Cardiac atrium fibroblast (primary cell): ENCODE data around the gene UBE2L3. TPM values are rescaled to one million over a fixed set of nuclear protein-coding genes. Genes with fewer than 3 reads are reported as not detected.

Source experiments
- total RNA-seq: library from RNA; depleted of rRNA; stranded (reverse); fragments of >200 nt; gene quantifications from 2 replicates; pipeline ENCODE4 v1.2.3, GENCODE V29; 2015

The UBE2L3 gene
- total RNA-seq: 44.6 and 48.6 TPM in 2 replicates

DNA sequence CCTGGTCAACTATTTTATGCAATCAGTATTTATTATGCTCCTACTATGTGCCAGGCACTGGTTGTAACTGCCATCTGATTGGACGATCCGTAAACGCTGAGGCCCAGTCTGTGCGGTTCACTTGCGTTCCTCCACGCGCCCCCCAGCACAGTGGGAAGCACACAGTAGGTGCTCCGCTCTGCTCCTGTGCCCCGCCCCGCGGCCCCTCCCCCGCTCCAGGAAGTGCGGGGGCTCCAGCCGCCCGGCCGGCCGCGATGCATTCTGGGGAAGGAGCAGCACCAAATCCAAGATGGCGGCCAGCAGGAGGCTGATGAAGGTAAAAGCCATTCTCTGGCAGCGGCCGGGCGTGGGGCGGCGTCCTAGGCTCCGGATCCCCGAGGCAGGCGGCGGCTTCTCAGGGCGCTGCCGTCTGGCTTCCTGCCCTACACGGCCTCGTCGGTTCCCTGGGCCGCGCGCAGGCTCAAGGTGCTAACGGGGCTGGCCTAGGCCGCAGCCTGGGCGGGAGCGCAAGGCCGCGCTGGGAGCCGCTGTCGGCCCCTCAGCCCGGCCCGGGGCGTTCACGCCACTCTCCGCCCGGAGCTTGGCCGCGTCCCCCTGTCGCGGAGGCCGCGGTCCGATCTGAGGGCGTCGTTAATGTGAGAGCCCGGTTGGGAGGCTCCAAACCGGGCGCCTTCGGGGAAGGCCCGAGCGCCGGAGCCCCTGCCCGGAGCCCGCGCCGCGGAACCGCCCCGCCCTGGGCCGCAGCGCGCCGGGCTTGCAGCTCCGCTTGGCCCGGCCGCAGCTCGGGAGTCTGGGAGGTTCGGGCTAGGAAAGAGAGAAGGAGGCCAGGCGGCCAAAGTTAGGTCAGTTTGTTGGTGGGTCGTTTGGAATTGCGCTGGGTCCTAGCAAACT, at the start of gene UBE2L3:
TSS of gene UBE2L3 (plus strand) at position 259 of the 891 bp plus-strand sequence. CDS start at position 290, 31 bp downstream.

DNA sequence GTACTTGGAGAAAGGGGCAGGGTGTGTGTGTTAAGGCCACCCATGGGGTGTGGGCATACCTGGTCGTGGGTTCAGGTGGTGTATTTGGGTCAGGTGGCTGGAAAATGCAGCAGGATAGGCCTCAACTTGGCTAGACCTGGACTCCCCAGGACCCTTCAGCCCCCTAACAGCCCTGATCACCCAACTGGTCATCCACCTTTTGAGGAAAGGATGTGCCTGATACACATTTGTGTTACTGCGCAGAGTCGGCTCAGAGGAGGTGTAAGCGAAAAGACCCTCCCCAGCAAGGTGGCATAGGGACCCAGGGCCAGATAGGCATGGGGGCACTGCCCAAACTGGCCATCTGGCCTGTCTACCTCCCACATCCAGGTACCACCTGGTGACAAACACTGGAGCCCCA, 16.2 kb upstream of the UBE2L3 start, which contains the start of gene RIMBP3C:
TSS of gene RIMBP3C (minus strand) at position 101 of the 400 bp plus-strand sequence. CDS start 485 bp downstream, outside the sequence.

DNA sequence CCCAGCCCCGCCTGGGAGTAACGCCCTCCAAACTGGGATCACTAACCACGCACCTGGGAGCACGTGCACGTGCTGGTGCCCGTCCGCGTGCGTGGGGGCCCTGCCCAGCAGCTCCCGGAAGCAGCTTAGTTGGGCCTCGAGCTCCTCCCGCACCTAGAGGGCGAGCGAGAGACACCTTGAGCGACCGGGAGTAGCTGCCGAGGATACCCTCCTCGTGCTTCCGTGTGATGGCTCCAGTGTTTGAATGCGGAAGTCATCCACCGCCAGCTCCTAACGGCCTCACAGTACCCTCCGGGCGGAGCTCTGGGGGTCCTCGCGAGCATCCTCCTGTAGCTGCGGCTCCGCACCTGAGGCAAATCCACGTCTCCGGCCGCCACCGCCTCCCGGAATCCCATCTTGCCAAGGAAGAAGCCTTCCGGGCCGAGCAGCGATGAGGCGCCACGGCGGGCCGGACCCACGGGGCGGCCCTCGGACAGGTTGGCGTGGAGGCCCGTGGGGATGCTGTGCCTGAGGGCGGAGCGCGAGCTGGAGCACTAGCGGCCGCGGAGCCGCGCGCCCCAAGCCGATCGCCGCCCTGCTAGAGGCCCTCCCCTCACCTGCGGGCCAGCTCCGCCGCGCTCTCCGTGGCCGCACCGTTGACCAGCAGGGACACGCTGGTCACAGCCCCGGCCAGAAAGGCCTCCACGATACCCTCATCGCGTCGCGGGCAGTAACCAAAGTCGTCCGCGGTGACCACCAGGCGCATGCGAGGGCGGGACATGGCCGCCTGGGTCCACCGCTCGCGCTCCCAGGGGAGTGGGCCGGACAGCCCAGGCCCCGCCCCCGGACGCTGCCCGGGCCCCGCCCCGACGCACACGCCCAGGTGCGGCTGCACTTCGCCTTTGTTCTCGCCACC, 62.0 kb downstream of the UBE2L3 start, which contains the start of gene YDJC:
TSS of gene YDJC (minus strand) at position 768 of the 895 bp plus-strand sequence. CDS start at position 760, 8 bp downstream.

DNA sequence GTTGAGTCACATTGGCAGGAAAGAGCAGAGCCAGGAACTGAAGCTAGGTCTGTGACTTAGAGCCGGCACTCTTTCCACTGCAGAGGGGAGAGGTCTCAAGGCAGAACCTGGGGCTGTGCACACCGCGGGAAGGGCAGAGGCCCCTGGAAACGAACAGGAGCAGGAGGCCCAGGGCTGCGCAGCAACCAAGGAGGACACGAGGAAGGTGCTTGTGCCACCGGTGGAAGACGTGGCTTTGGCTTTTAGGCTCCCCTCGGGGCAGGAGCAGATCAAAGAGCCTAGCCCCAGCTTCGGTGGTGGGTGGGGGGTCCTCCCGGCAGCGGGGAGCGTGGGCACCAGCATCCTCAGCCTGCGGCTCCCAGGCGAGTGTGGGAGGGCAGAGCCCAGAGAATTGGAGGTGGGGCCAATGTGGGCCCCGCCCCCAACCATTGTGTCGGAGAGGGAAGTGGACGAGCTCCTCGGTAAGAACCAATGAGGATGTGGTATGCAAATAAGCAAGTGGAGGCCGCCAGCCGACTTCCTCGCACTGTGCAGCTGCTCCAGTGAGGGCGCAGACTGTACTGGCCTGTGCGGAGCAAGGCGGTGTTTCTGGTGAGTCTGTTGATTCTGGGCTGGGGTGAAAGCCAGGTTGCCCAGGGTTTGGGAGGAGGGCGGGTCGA, 64.9 kb downstream of the UBE2L3 start, which contains the start of gene CCDC116:
TSS of gene CCDC116 (plus strand) at position 524 of the 659 bp plus-strand sequence. CDS start 422 bp downstream, outside the sequence.

GRCh38 chr22:21641789-21642583, 74.5 kb downstream of the UBE2L3 start, which contains the start of gene SDF2L1:
Gene SDF2L1 (plus strand): TSS chr22:21642302. CDS start chr22:21642337, 35 bp downstream.

Other genes starting within 250 kb of the UBE2L3 start
- gene RIMBP3B, start 184.0 kb upstream of the UBE2L3 start, total RNA-seq: 0.16 TPM in 1 of 2 replicates, not detected in the other
- gene HIC2, start 150.3 kb upstream of the UBE2L3 start, total RNA-seq: 3.1 and 3.4 TPM in 2 replicates
- 0.32 and 0.54 TPM in 2 replicates for gene TMEM191C, start 100.3 kb upstream of the UBE2L3 start, total RNA-seq
- 0.18 TPM in 1 of 2 replicates, not detected in the other for gene RIMBP3C, start 16.3 kb upstream of the UBE2L3 start, total RNA-seq
- 48.9 and 52.0 TPM in 2 replicates for gene YDJC, start 62.3 kb downstream of the UBE2L3 start, total RNA-seq
- gene CCDC116, start 65.0 kb downstream of the UBE2L3 start, total RNA-seq: 0.16 TPM in 1 of 2 replicates, not detected in the other
- 25.5 and 59.3 TPM in 2 replicates for gene SDF2L1, start 74.6 kb downstream of the UBE2L3 start, total RNA-seq
- 15.6 and 29.4 TPM in 2 replicates for gene PPIL2, start 98.3 kb downstream of the UBE2L3 start, total RNA-seq
- gene YPEL1, start 168.1 kb downstream of the UBE2L3 start, total RNA-seq: 0.81 and 2.9 TPM in 2 replicates